Mucosa of descending colon (tissue), 3 donors: ENCODE measurements around the gene CLTCL1. TPM values are rescaled to one million over a fixed set of nuclear protein-coding genes. Genes with fewer than 3 reads are reported as not detected.

Experiments
- ATAC-seq: fragments of 200-7000 bp; cut with Tn5 transposase; one replicate; pipeline ENCODE4 v1.9.1; 2020; ENCODE audit warnings: mild to moderate bottlenecking, moderate library complexity
- DNase-seq, 3 donors: peaks; one replicate each; pipeline ENCODE4 v3.0.0-alpha.2; 2020
- H3K36me3 ChIP-seq: fragments of 200-600 bp; one replicate; pipeline ENCODE4 v1.8.0; 2021; ENCODE audit warnings: low read depth, mild to moderate bottlenecking
- H3K4me1 ChIP-seq: fragments of 200-600 bp; one replicate; pipeline ENCODE4 v1.8.0; 2021; ENCODE audit warnings: low read depth, mild to moderate bottlenecking
- H3K4me3 ChIP-seq: fragments of 200-600 bp; one replicate; pipeline ENCODE4 v1.8.0; 2021; ENCODE audit warnings: mild to moderate bottlenecking
- H3K9me3 ChIP-seq: fragments of 200-600 bp; one replicate; pipeline ENCODE4 v1.8.0; 2021; ENCODE audit warnings: mild to moderate bottlenecking
- intact Hi-C, 2 donors: fragments of 100-400 bp; cut with DNase I in 1 of 2; cut with micrococcal nuclease in 1 of 2; formaldehyde crosslinking; loops; one replicate each; pipeline versions ENCODE4 v1.11.0 to v1.11.1; 2022; cut with DNase I, micrococcal nuclease
- total RNA-seq, 3 donors: library from RNA; stranded (reverse); fragmentation: NEBNext Ultra II Directional in 2 of 3; extraction: Animal tissue kit (Norgen Biotek cat#: 25700) in 2 of 3; gene quantifications; one replicate each; pipeline versions ENCODE4 v1.2.1 to v1.2.4, GENCODE V29; 2021 to 2023
- TF ChIP-seq, protein P1 (sequence below): fragments of 200-600 bp; IDR thresholded peaks from one replicate; pipeline ENCODE4 v1.8.0; 2022; ENCODE audit warnings: antibody characterized with exemption, mild to moderate bottlenecking
- donor health status: DM: no; HTN: no; CAD: no; lungs with moderate emphysema.
- donor health status: DM: no; HTN: no; CAD: no.
- donor health status: DM: no; HTN: yes; CAD: no.

Gene CLTCL1
- total RNA-seq, 3 donors from 2014 or later: 3.0 to 5.9 (median 5.7) TPM

DNA sequence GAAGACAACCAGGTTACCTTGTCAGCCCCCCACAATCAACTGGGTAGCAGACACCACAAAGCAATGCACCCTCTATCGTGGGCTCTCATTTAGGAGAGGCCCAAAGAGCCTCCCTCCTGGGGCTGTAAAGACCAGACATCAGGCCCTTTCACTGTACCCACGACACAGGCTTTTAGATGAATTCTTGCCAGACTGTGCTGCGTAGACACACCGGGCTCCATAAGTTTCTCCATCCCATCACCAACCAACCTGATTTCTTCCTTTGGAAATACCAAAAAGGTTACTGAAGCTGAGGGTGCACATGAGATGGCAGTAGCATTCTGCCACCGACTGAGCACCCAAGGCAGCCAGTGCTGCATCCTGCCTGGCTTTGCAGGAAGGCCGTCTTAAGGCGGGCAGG, 66.5 kb downstream of the CLTCL1 start:
- Histone ChIP-seq H3K4me1 (no peaks in the 10 kb centered on the region), H3K36me3 (no peaks in the 10 kb centered on the region), H3K4me3 (no peak overlapping the region), H3K9me3 (no peaks in the 10 kb centered on the region)
- TF ChIP-seq, protein P1, sequence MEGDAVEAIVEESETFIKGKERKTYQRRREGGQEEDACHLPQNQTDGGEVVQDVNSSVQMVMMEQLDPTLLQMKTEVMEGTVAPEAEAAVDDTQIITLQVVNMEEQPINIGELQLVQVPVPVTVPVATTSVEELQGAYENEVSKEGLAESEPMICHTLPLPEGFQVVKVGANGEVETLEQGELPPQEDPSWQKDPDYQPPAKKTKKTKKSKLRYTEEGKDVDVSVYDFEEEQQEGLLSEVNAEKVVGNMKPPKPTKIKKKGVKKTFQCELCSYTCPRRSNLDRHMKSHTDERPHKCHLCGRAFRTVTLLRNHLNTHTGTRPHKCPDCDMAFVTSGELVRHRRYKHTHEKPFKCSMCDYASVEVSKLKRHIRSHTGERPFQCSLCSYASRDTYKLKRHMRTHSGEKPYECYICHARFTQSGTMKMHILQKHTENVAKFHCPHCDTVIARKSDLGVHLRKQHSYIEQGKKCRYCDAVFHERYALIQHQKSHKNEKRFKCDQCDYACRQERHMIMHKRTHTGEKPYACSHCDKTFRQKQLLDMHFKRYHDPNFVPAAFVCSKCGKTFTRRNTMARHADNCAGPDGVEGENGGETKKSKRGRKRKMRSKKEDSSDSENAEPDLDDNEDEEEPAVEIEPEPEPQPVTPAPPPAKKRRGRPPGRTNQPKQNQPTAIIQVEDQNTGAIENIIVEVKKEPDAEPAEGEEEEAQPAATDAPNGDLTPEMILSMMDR: no peak
- intact Hi-C loops: no loop called here
- no peak for DNase-seq
- ATAC-seq: no peak

DNA sequence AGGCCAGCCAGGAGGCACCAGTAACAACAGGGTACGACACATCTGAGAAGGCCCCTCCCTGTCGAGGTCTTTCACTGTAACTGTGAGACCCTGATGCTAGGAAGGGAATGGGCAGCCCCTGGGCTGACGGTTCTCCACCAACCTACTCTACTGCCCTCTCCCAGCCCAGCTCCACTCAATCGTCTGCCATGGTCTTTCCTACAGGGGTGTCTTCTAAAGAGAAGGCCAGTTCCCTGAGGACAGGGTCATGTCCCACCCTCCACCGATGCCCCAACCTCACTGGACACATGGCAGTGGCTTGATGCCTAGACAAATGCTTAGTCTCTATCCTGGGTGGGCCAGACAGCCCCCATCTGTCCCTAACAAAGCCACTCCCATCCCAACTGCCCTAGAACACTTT, 67.0 kb downstream of the CLTCL1 start:
- no peak for ATAC-seq
- H3K4me1 ChIP-seq: no peaks in the 10 kb centered on the region
- H3K9me3 ChIP-seq: no peaks in the 10 kb centered on the region
- H3K36me3 ChIP-seq: no peaks in the 10 kb centered on the region
- TF ChIP-seq, protein P1: no peak
- no peak for DNase-seq
- intact Hi-C loops: no loop called here
- H3K4me3 ChIP-seq: no peak overlapping the region

DNA sequence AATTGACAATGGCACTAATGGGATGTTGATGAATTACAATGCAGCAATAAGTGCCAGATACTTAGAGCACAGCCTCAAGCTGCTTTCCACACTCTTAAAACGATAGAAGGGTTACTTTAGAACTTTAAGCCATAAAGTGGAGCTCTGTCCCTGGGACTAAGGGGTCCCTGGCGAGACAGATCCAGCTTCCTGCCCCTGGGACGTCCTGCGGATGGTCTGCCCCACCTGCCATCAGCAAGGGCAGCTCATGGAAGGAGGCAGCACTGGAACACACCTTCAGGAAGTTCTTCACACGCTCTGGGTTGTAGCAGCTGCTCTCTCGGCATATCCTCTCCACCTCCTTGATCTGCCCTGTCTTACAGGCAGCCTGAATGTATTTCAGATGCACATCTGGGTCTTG, 67.9 kb downstream of the CLTCL1 start:
- H3K4me3 ChIP-seq: no peak overlapping the region
- H3K36me3 ChIP-seq: no peaks in the 10 kb centered on the region
- no peak for DNase-seq
- no peaks in the 10 kb centered on the region for H3K9me3 ChIP-seq
- ATAC-seq: no peak
- H3K4me1 ChIP-seq: no peaks in the 10 kb centered on the region
- TF ChIP-seq, protein P1: no peak
- intact Hi-C loops: no loop called here

DNA sequence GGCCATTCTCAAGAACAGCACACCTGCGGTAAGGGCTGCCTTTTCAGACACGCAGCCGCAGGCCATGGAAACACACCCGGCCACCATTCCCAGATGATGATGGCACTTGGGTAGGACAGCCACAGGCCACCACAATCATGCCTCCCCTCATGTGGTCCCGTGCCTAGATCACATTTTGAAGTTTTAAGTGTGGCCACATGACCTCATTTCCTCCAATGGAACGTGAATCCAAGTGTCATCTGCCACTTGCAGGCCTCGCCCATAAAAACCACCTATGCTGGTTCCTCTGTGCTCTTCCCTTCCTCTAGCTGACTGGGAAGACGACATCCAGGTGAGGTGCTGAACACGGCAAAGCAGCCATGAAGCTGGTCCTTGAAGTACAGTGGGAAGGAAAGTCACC, 68.4 kb downstream of the CLTCL1 start:
- H3K4me1 ChIP-seq: no peaks in the 10 kb centered on the region
- no peak for ATAC-seq
- no peaks in the 10 kb centered on the region for H3K9me3 ChIP-seq
- intact Hi-C loops: no loop called here
- H3K36me3 ChIP-seq: no peaks in the 10 kb centered on the region
- H3K4me3 ChIP-seq: no peak overlapping the region
- no peak for DNase-seq
- TF ChIP-seq, protein P1: no peak

DNA sequence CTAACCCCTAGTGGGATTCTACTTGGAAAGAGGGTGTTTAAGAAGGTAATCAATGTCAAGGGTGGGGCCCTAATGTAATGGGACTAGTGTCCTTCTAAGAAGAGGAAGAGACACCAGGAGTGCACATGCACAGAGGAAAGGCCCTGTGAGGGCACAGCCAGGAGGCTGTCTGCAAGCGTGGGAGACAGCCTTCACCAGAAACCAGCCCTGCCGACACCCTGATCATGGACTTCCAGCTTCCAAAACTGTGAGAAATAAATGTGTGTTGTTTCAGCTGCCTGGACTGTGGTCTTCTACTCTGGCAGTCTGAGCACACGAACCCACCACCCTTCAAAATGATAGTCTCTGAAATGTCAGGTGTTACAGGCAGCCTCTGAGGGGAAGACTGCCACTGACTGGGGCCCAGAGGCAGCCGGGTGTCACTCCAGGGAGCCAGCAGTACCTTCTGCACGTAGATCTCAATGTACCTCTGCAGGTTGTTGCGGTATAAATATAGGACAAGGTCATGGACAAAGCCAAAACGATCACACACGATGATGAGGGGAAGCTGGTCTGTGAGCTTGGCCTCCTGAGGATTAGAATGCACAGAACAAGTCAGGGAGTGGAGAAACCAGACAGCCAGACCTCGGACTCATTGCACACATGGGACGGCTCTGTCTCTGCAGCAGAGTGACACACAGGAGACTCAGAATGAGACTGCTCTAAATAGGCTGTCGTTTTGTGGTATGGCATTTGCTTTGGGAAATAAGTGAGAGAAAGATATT, 69.1 kb downstream of the CLTCL1 start:
- no peaks in the 10 kb centered on the region for H3K36me3 ChIP-seq
- no peaks in the 10 kb centered on the region for H3K9me3 ChIP-seq
- DNase-seq (no peak), ATAC-seq (no peak)
- TF ChIP-seq, protein P1: no peak
- intact Hi-C loops: no loop called here
- H3K4me1 ChIP-seq: peaks cover 3% of the 10 kb centered on the region
- H3K4me3 ChIP-seq: no peak overlapping the region
